ENCODE results near the gene SLC9A9. TPM values are rescaled to one million over a fixed set of nuclear protein-coding genes. Genes with fewer than 3 reads are reported as not detected.
A peak's percentile ranks its signal among the peaks of the same experiment; 100 is the strongest.

SLC9A9 gene
- polyA plus RNA-seq, 1 donor (not counting 4 experiments of a cell fraction or from before 2014, with no cell fraction given) = 5.2 TPM

DNA sequence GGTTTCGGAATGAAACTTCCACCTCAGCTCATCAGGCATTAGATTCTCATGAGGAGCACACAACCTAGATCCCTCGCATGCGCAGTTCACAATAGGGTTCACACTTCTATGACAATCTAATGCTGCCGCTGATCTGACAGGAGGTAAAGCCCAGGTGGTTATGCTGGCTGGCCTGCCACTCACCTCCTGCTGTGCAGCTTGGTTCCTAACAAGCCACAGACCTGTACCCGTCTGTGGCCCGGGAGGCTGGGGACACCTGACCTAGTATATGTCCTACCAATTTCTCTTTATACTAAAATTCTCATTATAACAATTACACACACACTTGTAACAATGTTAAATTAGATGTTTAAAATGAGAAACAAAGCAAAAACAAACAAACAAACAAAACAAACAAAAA lies 172.2 kb downstream of the SLC9A9 start:
- Histone ChIP-seq H4K20me1 (ENCODE audit: control insufficient read depth, extremely low read depth, insufficient read depth, low read length) (no peaks in the 10 kb centered on the region), H3K36me3 (ENCODE audit: control insufficient read depth in 2 of 2, extremely low read depth in 1 of 2, insufficient read depth in 2 of 2, low read length in 2 of 2) (no peaks in the 10 kb centered on the region), H3K79me2 (ENCODE audit: control insufficient read depth, insufficient read depth, low read length) (no peaks in the 10 kb centered on the region), H2AFZ (ENCODE audit: control insufficient read depth, low read length) (no peak overlapping the region), H3K4me2 (ENCODE audit: control insufficient read depth, extremely low read depth, insufficient read depth, low read depth, low read length) (no peak overlapping the region), H3K9me3 (ENCODE audit: control insufficient read depth, low read depth, low read length) (no peaks in the 10 kb centered on the region), H3K27me3 (ENCODE audit: control insufficient read depth, extremely low read depth, insufficient read depth, low read length) (no peaks in the 10 kb centered on the region), H3K9ac (ENCODE audit: control insufficient read depth, extremely low read depth, insufficient read depth, low read length) (no peak overlapping the region), H3K4me1 (ENCODE audit: control insufficient read depth, extremely low read depth, insufficient read depth, low read length) (no peaks in the 10 kb centered on the region), H3K27ac (ENCODE audit: control insufficient read depth, insufficient read depth, low read length) (no peak overlapping the region), H3K9me1 (ENCODE audit: control insufficient read depth, extremely low read depth, insufficient read depth, low read length) (no peaks in the 10 kb centered on the region), H3K4me3 (ENCODE audit: control insufficient read depth in 2 of 3, extremely low read depth in 1 of 3, insufficient read depth in 2 of 3, low read depth in 1 of 3, low read length in 3 of 3) (no peak overlapping the region)
- no peak for DNase-seq (ENCODE audit: low read depth, low spot score)
- TF ChIP-seq, protein P1, sequence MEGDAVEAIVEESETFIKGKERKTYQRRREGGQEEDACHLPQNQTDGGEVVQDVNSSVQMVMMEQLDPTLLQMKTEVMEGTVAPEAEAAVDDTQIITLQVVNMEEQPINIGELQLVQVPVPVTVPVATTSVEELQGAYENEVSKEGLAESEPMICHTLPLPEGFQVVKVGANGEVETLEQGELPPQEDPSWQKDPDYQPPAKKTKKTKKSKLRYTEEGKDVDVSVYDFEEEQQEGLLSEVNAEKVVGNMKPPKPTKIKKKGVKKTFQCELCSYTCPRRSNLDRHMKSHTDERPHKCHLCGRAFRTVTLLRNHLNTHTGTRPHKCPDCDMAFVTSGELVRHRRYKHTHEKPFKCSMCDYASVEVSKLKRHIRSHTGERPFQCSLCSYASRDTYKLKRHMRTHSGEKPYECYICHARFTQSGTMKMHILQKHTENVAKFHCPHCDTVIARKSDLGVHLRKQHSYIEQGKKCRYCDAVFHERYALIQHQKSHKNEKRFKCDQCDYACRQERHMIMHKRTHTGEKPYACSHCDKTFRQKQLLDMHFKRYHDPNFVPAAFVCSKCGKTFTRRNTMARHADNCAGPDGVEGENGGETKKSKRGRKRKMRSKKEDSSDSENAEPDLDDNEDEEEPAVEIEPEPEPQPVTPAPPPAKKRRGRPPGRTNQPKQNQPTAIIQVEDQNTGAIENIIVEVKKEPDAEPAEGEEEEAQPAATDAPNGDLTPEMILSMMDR (optimal IDR thresholded peaks at IDR 0.05 in 1 of 3, IDR thresholded peaks at IDR 0.05 in 1 of 3, conservative IDR thresholded peaks at IDR 0.05 in 1 of 3; ENCODE audit: extremely low read depth in 1 of 3, insufficient read depth in 2 of 3, low read length in 3 of 3) = no peak
- TF ChIP-seq EZH2 (IDR thresholded peaks at IDR 0.05; ENCODE audit: low read length) = no peak
- FAIRE-seq = no peak
- dilution Hi-C loops (cut with MboI; ENCODE audit: extremely low pct_ligation_motif_present, low sequenced_read_pairs) = no loop called here

DNA sequence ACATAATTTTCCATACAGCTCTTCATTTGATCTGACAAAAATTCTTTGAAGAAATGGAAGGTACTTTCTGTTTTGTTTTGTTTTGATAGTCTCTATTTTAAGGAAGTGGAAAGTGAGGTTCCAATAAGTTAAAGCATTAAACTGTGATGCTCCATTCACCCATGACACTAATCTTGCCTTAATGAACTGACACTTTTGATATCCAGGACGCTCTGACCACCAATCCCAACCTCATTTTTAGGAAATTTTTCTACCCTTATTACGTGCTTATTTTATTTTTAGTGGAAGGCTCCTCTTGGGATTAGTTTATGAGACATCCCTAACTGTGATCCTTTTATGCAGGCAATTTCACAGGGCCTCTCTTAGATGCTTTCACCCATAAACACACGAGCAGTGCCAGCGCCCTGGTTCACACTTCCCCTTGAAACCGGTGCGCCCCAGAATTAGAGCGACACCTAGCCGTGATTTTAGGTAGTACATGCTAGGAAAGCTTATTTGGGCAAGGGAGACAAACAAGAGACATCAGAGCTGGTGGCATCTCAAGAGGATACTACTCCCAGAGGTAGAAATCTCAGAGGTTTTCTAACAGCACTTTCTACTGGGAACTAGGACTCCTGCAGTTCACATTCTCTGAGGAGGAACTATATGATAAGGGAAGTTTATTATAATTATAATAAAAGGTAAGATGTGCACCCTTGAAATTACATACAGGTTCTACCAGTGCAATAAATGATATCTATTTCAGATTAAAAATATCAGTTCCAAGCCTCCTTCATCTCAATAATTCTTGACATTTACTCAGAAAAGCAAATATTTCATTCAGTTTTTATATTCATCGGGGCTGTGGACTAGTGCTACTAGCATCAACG lies 173.9 kb downstream of the SLC9A9 start:
- no peaks in the 10 kb centered on the region for H3K79me2 ChIP-seq (ENCODE audit: control insufficient read depth, insufficient read depth, low read length)
- no peaks in the 10 kb centered on the region for H3K9me3 ChIP-seq (ENCODE audit: control insufficient read depth, low read depth, low read length)
- no peak for TF ChIP-seq EZH2 (IDR thresholded peaks at IDR 0.05; ENCODE audit: low read length)
- TF ChIP-seq, protein P1 (optimal IDR thresholded peaks at IDR 0.05 in 1 of 3, IDR thresholded peaks at IDR 0.05 in 1 of 3, conservative IDR thresholded peaks at IDR 0.05 in 1 of 3; ENCODE audit: extremely low read depth in 1 of 3, insufficient read depth in 2 of 3, low read length in 3 of 3) = peak; percentile 81 to 94 (median 88)
- FAIRE-seq = no peak
- dilution Hi-C loops (cut with MboI; ENCODE audit: extremely low pct_ligation_motif_present, low sequenced_read_pairs) = no loop called here
- no peaks in the 10 kb centered on the region for H3K4me1 ChIP-seq (ENCODE audit: control insufficient read depth, extremely low read depth, insufficient read depth, low read length)
- H3K36me3 ChIP-seq (ENCODE audit: control insufficient read depth in 2 of 2, extremely low read depth in 1 of 2, insufficient read depth in 2 of 2, low read length in 2 of 2) = no peaks in the 10 kb centered on the region
- H3K27ac ChIP-seq (ENCODE audit: control insufficient read depth, insufficient read depth, low read length) = no peak overlapping the region
- DNase-seq (ENCODE audit: low read depth, low spot score) = peak; percentile 15
- no peak overlapping the region for H3K9ac ChIP-seq (ENCODE audit: control insufficient read depth, extremely low read depth, insufficient read depth, low read length)
- H4K20me1 ChIP-seq (ENCODE audit: control insufficient read depth, extremely low read depth, insufficient read depth, low read length) = no peaks in the 10 kb centered on the region
- H3K4me2 ChIP-seq (ENCODE audit: control insufficient read depth, extremely low read depth, insufficient read depth, low read depth, low read length) = no peak overlapping the region
- H3K27me3 ChIP-seq (ENCODE audit: control insufficient read depth, extremely low read depth, insufficient read depth, low read length) = no peaks in the 10 kb centered on the region
- H3K9me1 ChIP-seq (ENCODE audit: control insufficient read depth, extremely low read depth, insufficient read depth, low read length) = no peaks in the 10 kb centered on the region
- H2AFZ ChIP-seq (ENCODE audit: control insufficient read depth, low read length) = peak overlapping the region; percentile 62
- no peak overlapping the region for H3K4me3 ChIP-seq (ENCODE audit: control insufficient read depth in 2 of 3, extremely low read depth in 1 of 3, insufficient read depth in 2 of 3, low read depth in 1 of 3, low read length in 3 of 3)

Data from keratinocyte (primary cell).